Prostate gland (tissue), 2 donors: ENCODE measurements around the gene CDH7.

Source experiments
- POLR2A ChIP-seq: fragments of 450-650 bp; IDR thresholded peaks from one replicate; pipeline ENCODE4 v1.6.1; 2016; ENCODE audit warnings: antibody characterized with exemption, mild to moderate bottlenecking
- TF ChIP-seq, protein P1 (sequence below), 4 experiments: fragments of 200-600 bp in 2 of 4; fragments of 450-650 bp in 2 of 4; sonication (generic) in 2 of 4; IDR thresholded peaks; 1 replicate in 3 of 4; 2 replicates in 1 of 4; pipeline ENCODE4 v1.5.1; 2016 to 2019; ENCODE audit warnings: antibody characterized with exemption in 4 of 4, mild to moderate bottlenecking in 2 of 4, moderate library complexity in 2 of 4

DNA sequence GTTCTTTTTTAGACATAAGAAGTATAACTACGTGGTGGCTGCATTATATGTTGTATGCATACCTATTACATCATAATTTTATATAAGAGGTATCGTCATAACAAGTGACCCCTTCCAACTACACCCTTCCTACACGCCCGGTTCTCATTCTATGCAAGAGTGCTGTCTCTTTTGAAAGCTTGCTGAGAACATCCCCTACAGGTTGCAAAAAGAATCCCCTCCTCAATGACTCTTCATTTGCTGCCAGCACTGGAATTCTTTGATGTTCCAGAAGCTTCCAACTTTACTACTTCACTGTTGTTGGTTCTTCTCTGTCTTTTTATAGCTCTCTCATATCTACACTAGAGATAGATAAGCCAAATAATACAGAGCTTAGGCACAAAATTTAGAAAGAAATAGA, 66.4 kb downstream of the CDH7 start:
- TF ChIP-seq, protein P1, sequence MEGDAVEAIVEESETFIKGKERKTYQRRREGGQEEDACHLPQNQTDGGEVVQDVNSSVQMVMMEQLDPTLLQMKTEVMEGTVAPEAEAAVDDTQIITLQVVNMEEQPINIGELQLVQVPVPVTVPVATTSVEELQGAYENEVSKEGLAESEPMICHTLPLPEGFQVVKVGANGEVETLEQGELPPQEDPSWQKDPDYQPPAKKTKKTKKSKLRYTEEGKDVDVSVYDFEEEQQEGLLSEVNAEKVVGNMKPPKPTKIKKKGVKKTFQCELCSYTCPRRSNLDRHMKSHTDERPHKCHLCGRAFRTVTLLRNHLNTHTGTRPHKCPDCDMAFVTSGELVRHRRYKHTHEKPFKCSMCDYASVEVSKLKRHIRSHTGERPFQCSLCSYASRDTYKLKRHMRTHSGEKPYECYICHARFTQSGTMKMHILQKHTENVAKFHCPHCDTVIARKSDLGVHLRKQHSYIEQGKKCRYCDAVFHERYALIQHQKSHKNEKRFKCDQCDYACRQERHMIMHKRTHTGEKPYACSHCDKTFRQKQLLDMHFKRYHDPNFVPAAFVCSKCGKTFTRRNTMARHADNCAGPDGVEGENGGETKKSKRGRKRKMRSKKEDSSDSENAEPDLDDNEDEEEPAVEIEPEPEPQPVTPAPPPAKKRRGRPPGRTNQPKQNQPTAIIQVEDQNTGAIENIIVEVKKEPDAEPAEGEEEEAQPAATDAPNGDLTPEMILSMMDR (IDR thresholded peaks at IDR 0.05) = no peak
- TF ChIP-seq POLR2A = no peak
